ENCODE data around the gene INS.

INS gene

GRCh38 chr11:2202071-2202899 lies 41.3 kb upstream of the INS start:
- DNase-seq (ENCODE audit: low read depth): no peak
- TF ChIP-seq CTCF (conservative IDR thresholded peaks at IDR 0.05; ENCODE audit: low read depth, low read length): no peak
- no peak overlapping the region for H3K4me3 ChIP-seq (ENCODE audit: low read length)

- no peak for DNase-seq (ENCODE audit: low read depth)
- H3K4me3 ChIP-seq (ENCODE audit: low read length): no peak overlapping the region
- TF ChIP-seq CTCF (conservative IDR thresholded peaks at IDR 0.05; ENCODE audit: low read depth, low read length): no peak
Observed at GRCh38 chr11:2201542-2201941, 40.5 kb upstream of the INS start.

- TF ChIP-seq CTCF (conservative IDR thresholded peaks at IDR 0.05; ENCODE audit: low read depth, low read length): no peak
- DNase-seq (ENCODE audit: low read depth): no peak
- no peak overlapping the region for H3K4me3 ChIP-seq (ENCODE audit: low read length)
Observed at GRCh38 chr11:2200957-2201519, 40.0 kb upstream of the INS start.

- no peak overlapping the region for H3K4me3 ChIP-seq (ENCODE audit: low read length)
- DNase-seq (ENCODE audit: low read depth): no peak
- no peak for TF ChIP-seq CTCF (conservative IDR thresholded peaks at IDR 0.05; ENCODE audit: low read depth, low read length)
Observed at GRCh38 chr11:2200536-2200935, 39.5 kb upstream of the INS start.

GRCh38 chr11:2199466-2200341 lies 38.7 kb upstream of the INS start:
- DNase-seq (ENCODE audit: low read depth): no peak
- no peak for TF ChIP-seq CTCF (conservative IDR thresholded peaks at IDR 0.05; ENCODE audit: low read depth, low read length)
- H3K4me3 ChIP-seq (ENCODE audit: low read length): no peak overlapping the region

- no peak overlapping the region for H3K4me3 ChIP-seq (ENCODE audit: low read length)
- DNase-seq (ENCODE audit: low read depth): no peak
- TF ChIP-seq CTCF (conservative IDR thresholded peaks at IDR 0.05; ENCODE audit: low read depth, low read length): no peak
Observed at GRCh38 chr11:2198621-2199365, 37.8 kb upstream of the INS start.
